ENCODE measurements around the gene NUP160. TPM values are rescaled to one million over a fixed set of nuclear protein-coding genes. Genes with fewer than 3 reads are reported as not detected.

The NUP160 gene
- total RNA-seq, 4 donors from 2014 or later, result 5.6 to 44.6 (median 22.1) TPM

GRCh38 chr11:47852053-47852452, 3.9 kb upstream of the NUP160 start:
- Histone ChIP-seq H3K27me3 (no peaks in the 10 kb centered on the region), H3K4me1 (peaks cover 0 to 20% (median 11%) of the 10 kb centered on the region in 4 donors), H3K36me3 (no peaks in the 10 kb centered on the region), H3K27ac (no peak overlapping the region), H3K4me3 (no peak overlapping the region), H3K9me3 (no peaks in the 10 kb centered on the region)
- intact Hi-C loops (cut with DNase I; ENCODE audit: low total_unique reads) (loop anchor here (10.0 kb wide), 1 partner anchor 477 kb away; the partner anchor contains the start of gene SPI1), in situ Hi-C loops (cut with MboI; ENCODE audit: low pct_ligation_motif_present in 1 of 4, low pct_unique_long_range_greater_than_20kb in 1 of 4, low sequenced_read_pairs in 3 of 4) (no loop called here)
- TF ChIP-seq POLR2AphosphoS5 (IDR thresholded peaks at IDR 0.05) (no peak), EP300 (IDR thresholded peaks at IDR 0.05; ENCODE audit: low read depth) (no peak), POLR2A (IDR thresholded peaks at IDR 0.05) (no peak), CTCF (IDR thresholded peaks at IDR 0.05) (no peak)
- WGBS, 2 donors (ENCODE audit: low coverage in 1 of 2), result 84 to 90% methylated on average over 6 of the region's 6 CpGs
- no peak for DNase-seq

- Histone ChIP-seq H3K27me3 (no peaks in the 10 kb centered on the region), H3K4me1 (peaks cover 0 to 30% (median 15%) of the 10 kb centered on the region in 4 donors), H3K36me3 (no peaks in the 10 kb centered on the region), H3K4me3 (no peak overlapping the region), H3K9me3 (no peaks in the 10 kb centered on the region), H3K27ac (no peak overlapping the region)
- 48% methylated on average over 1 of the region's 1 CpG; no CpG with 5 or more reads in 1 of the 2 donors for WGBS, 2 donors (ENCODE audit: low coverage in 1 of 2)
- no peak for TF ChIP-seq POLR2AphosphoS5 (IDR thresholded peaks at IDR 0.05)
- no peak for TF ChIP-seq POLR2A (IDR thresholded peaks at IDR 0.05)
- TF ChIP-seq EP300 (IDR thresholded peaks at IDR 0.05; ENCODE audit: low read depth), result no peak
- no peak for TF ChIP-seq CTCF (IDR thresholded peaks at IDR 0.05)
- intact Hi-C loops (cut with DNase I; ENCODE audit: low total_unique reads), result loop anchor here (10.0 kb wide), 1 partner anchor 476 kb away; the partner anchor contains the start of gene SPI1
- in situ Hi-C loops (cut with MboI; ENCODE audit: low pct_ligation_motif_present in 1 of 4, low pct_unique_long_range_greater_than_20kb in 1 of 4, low sequenced_read_pairs in 3 of 4), result no loop called here
- no peak for DNase-seq
These were observed 2.2 kb upstream of the NUP160 start for GRCh38 chr11:47850337-47850736.

GRCh38 chr11:47848700-47849155, 578 bp upstream of the NUP160 start:
- in situ Hi-C loops (cut with MboI; ENCODE audit: low pct_ligation_motif_present in 1 of 4, low pct_unique_long_range_greater_than_20kb in 1 of 4, low sequenced_read_pairs in 3 of 4) (no loop called here), intact Hi-C loops (cut with DNase I; ENCODE audit: low total_unique reads) (no loop called here)
- no peaks in the 10 kb centered on the region for H3K27me3 ChIP-seq
- H3K36me3 ChIP-seq, result no peaks in the 10 kb centered on the region
- H3K4me1 ChIP-seq, result peaks cover 0 to 39% (median 15%) of the 10 kb centered on the region in 4 donors
- peak overlapping the region; percentile 84 to 96 (median 94) for H3K27ac ChIP-seq
- DNase-seq, result no peak
- WGBS, 2 donors (ENCODE audit: low coverage in 1 of 2), result 5 to 38% methylated on average over 1 to 14 of the region's 14 CpGs
- H3K9me3 ChIP-seq, result no peaks in the 10 kb centered on the region
- H3K4me3 ChIP-seq, result peak overlapping the region; percentile 63 to 89 (median 76)
- peak in 3 of 5 experiments; percentile 11 to 42 (median 35) for TF ChIP-seq CTCF (IDR thresholded peaks at IDR 0.05)
- TF ChIP-seq EP300 (IDR thresholded peaks at IDR 0.05; ENCODE audit: low read depth), result no peak

- DNase-seq, result no peak
- peaks cover 0 to 3% (median 0%) of the 10 kb centered on the region in 4 donors for H3K36me3 ChIP-seq
- no peaks in the 10 kb centered on the region for H3K27me3 ChIP-seq
- WGBS, 2 donors (ENCODE audit: low coverage in 1 of 2), result 0 to 2% methylated on average over 8 of the region's 8 CpGs
- H3K4me3 ChIP-seq, result peak overlapping the region; percentile 63 to 89 (median 76)
- in situ Hi-C loops (cut with MboI; ENCODE audit: low pct_ligation_motif_present in 1 of 4, low pct_unique_long_range_greater_than_20kb in 1 of 4, low sequenced_read_pairs in 3 of 4) (no loop called here), intact Hi-C loops (cut with DNase I; ENCODE audit: low total_unique reads) (no loop called here)
- no peaks in the 10 kb centered on the region for H3K9me3 ChIP-seq
- H3K4me1 ChIP-seq, result peaks cover 0 to 35% (median 15%) of the 10 kb centered on the region in 4 donors
- TF ChIP-seq POLR2A (IDR thresholded peaks at IDR 0.05) (no peak), CTCF (IDR thresholded peaks at IDR 0.05) (no peak), EP300 (IDR thresholded peaks at IDR 0.05; ENCODE audit: low read depth) (no peak), POLR2AphosphoS5 (IDR thresholded peaks at IDR 0.05) (no peak)
- H3K27ac ChIP-seq, result peak overlapping the region; percentile 84 to 96 (median 94)
These were observed 636 bp downstream of the NUP160 start for GRCh38 chr11:47847537-47847891.
